Measurements from ENCODE around the gene FAM76A.
A peak's percentile ranks its signal among the peaks of the same experiment; 100 is the strongest.
"Not testable (repeated sequence)": the region's sequence is repeated elsewhere in the genome, so short reads cannot be mapped to it uniquely, and the experiment has no call there.

FAM76A gene

DNA sequence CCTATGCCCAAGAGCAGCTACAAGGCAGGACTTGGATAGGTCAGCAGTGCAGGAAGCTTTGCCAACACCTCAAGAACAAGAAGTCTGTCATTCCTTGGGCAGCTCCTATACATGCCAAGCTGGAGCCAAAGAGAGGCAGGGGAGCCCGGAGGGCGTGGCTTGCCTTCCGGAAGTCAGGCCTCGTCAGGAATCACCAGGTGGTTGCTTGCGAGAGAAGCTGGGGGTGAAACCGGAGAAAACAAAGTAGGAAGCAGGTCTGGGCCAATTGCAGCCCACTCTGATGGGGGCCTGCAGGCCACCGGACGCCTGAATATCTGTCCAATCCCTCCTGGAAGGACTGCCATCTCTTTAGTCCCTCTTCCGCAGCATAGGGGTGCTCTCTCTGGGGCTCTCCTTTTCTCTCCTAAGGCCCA lies 794 bp upstream of the FAM76A start:
- DNase-seq (ENCODE audit: low read depth) = no peak

DNA sequence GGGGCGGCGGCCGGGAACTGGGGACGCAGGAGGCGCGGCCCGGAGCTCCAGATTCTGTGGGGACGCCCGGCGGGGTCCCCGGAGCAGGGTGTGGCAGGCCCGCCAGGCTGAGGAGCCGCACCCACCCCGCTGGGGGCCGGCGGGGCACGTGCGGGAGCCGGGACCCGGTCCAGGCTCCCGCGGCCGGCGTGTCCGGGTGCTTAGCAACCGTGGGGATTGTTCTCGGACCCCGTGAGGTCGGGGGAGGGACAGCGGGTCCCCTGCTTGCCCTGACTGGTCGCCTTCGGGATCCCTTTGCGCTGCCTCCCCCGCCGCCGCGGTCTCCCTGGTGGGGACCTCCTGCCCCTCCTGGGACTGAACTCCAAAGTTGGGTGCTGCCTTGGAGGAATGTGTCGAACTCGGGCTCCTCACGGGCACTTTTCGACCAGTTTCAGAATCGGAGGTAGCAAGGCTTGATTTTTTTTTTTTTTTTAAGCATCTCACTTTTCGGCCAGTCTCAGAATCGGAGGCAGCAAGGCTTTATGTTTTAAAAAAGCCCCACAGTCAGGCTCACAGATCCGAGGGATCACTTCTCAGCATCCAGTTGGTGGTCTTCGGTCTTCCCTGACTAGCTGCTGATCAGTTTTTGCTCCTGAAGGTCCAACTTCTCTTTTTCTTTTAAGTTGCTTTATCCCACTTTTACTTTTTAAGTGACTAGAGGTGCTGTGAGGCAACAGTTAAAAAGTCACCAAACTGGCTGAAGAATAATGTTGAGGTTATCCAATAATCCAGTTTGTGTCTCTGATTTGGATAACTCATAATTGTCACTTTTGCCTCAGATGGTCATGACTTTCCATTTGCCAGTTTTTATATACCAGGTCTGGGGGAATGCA lies 648 bp downstream of the FAM76A start:
- peak; percentile 59 for DNase-seq (ENCODE audit: low read depth)

DNA sequence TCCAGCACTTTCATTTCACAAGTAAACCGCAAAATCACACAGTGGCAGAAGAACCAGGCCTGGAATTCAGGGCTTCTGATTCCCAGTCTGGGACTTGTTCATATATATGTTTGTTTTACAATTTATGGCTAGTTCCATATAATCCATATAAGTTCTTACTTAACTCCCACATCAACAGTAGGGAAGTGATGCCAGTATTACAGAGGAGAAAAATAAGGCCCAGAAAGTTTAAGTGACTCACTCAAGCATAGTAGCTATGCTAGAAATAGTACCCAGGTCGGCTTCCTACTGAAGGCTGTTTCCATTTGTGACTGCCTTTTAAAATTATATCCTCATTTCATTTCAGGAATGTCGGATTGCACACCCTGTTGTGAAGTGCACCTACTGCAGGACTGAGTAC lies 1.4 kb downstream of the FAM76A start:
- DNase-seq (ENCODE audit: low read depth) = peak; percentile 55

DNA sequence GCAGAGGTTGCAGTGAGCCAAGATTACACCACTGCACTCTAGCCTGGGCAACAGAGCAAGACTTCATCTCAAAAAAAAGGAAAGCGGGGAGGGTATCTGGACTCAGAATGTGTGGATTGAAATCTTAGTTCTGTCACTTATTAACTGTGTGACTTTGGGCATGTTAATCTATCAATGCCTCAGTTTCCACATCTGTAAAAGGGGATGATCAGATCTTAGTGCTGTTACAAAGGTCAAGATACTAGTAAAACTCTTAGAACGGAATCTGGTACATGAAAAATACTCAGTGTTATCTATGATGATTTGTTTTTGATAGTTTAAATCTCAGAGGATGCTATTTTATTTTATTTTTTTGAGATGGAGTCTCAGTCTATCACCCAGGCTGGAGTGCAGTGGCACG lies 10.5 kb downstream of the FAM76A start:
- DNase-seq (ENCODE audit: low read depth) = no peak

DNA sequence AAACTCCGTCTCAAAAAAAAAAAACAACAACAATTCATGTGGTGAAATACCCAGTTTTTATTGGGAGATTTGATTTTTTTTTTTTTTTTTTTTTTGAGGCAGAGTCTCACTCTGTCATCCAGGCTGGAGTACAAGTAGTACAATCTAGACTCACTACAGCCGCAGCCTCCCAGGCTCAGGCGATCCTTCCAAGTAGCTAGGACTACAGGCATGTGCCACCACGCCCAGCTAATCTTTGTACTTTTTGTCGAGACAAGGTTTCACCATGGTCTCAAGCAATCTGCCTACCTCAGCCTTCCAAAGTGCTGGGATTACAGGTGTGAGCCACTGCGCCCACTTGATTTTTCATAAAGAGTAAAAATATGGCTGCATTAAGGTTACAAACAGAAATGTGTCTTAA lies 15.4 kb downstream of the FAM76A start:
- DNase-seq (ENCODE audit: low read depth) = no peak

DNA sequence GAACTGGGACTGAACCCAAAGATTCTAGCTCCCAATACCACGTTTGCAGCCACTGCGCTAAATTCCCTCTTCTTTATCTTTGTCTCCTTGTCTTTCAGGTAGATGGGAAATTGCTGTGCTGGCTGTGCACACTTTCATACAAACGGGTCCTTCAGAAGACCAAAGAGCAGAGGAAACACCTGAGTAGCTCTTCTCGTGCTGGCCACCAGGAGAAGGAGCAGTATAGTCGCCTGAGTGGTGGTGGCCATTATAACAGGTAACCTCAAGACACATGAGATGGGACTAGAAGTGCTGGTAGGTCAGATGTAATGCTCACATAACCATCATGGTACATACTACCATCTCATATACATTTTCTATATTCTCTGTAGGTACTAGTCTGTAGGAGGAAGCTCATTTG lies 18.8 kb downstream of the FAM76A start:
- DNase-seq (ENCODE audit: low read depth) = no peak

DNA sequence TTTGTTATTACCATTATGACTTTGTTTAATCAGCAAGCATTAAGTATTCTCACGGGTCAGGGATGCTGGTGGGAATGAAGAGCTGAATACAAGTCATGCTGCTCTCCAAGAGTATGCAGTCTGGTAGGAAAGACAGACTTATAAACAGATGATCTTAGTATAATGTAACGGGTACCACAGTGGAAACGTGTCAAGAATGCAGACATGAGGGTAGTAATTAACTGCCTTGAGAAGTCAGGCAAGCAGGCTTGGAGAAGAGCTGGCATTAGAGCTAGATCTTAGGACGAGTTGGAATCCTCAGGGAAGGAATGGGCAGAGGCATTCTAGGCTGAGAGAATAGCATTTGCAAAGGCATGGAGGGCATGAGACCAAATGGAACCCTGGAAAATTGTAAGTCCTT lies 19.7 kb downstream of the FAM76A start:
- DNase-seq (ENCODE audit: low read depth) = no peak

DNA sequence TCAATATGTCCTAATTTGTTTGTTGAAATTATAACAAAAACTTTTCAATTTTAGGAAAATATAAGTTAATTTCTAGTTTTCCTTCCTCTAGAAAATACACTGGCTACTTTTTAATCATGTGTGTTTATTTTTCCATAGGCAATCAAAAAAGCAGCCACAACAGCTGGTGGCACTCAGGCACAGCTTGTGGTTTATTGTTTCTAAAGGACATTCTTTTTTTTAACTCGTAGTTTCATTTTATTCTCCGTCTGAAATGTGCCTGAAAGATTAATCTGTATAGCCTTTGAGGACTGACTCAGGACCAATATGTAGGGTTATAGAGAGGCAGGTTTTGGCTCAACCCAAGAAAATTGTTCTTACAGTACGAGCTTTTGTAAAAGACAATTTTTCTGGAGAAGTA lies 26.6 kb downstream of the FAM76A start:
- no peak for DNase-seq (ENCODE audit: low read depth)

DNA sequence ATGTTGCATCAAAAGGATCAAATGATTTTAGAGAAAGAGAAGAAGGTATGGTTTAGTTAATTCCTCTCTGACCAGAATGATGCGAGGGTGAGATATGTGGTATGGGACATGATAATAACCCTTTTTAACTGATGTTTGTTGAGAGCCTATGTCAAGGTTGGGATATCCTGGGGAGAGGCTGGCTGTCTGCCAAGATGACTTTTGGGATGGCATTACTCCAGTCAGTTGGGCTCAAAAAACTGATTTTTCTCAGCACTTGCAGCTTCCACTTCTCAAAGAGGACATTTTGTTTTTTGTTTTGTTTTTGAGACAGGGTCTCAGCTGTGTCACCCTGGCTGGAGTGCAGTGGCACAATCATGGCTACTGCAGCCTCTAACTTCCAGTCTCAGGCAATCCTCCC lies 29.5 kb downstream of the FAM76A start:
- no peak for DNase-seq (ENCODE audit: low read depth)

DNA sequence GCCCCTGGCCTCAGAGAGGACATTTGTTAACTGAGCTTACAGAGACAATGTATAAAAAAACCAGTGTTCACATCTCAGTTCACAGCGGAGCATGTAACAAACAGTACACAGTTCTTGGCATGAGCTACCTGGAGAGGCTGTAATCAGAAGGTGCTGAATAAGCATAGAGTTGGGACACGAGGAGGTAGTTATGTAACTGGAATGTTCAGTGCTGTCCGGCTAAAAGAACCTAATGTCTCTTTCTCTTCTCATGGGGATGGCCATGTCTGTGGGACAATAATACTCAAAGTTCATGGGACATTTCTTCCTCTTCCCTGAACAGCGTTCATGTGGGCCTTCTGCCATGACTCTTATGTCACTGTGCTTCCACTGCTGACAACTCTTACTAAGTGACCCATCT lies 30.1 kb downstream of the FAM76A start:
- no peak for DNase-seq (ENCODE audit: low read depth)

DNA sequence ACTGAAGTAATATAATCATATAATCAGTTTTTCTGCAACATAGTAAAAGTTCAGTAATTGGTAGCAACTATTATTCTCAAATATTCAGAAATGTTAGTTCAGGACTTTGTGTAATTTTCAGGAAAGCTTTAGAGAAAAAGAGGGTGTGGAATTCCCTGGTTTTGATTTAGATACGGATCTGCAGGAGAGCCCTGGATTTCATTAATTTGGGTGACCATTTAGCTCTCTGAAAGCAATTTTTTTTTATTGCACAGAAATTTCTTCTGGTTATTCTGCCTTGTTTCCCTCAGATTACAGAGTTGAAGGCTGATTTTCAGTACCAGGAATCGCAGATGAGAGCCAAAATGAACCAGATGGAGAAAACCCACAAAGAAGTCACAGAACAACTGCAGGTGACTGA lies 33.5 kb downstream of the FAM76A start:
- DNase-seq (ENCODE audit: low read depth) = no peak

DNA sequence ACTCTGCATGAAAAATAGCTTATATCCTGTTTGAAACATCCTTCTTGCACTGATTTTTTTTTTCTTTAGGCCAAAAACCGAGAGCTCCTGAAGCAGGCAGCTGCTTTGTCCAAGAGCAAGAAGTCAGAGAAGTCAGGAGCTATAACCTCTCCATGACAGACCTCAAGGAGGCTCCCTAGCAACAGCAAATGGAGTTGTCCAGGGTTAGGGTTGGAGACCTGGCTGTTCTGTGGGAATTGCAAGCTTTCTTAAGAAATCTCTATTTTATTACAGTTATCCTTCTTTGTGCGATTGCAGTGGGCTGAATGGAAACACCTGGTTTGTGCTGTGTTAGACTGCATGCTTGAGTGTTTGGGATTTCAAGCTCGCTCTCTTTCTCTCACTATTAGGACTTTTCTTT lies 34.7 kb downstream of the FAM76A start:
- DNase-seq (ENCODE audit: low read depth) = peak; percentile 2

DNA sequence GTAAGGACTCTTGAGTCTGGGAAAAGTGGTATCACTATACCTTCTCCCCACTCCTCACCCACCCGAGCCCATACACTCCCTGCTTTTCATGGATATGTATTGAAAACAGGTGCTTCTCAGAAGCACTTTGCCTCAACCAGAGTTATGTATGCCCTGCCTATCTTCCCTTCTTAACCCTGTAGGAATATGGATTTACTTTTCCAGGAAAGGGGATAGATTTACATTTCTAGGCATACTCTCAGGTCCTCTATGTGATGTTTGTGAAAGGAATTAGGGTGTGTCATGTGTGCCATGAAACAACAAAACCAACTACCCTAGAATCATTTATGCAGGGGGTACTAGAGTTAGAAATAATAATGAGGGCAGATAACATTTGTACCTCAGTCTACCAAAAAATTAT lies 36.3 kb downstream of the FAM76A start:
- DNase-seq (ENCODE audit: low read depth) = no peak

DNA sequence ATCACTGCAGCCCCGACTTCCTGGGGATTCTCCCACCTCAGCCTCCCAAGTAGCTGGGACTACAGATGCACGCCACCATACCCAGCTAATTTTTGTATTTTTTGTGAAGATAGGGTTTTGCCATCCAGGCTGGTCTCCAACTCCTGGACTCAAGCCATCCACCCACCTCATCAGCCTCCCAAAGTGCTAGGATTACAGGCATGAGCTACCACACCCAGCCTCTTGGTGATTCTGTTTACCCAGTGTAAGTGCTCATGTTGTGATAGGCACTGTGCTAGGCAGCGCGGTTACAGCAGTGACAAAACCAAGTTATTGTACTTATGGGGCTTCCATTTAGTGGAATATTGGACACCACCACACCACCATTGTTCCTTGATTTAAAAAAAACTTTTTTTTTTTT lies 37.6 kb downstream of the FAM76A start:
- no peak for DNase-seq (ENCODE audit: low read depth)

DNA sequence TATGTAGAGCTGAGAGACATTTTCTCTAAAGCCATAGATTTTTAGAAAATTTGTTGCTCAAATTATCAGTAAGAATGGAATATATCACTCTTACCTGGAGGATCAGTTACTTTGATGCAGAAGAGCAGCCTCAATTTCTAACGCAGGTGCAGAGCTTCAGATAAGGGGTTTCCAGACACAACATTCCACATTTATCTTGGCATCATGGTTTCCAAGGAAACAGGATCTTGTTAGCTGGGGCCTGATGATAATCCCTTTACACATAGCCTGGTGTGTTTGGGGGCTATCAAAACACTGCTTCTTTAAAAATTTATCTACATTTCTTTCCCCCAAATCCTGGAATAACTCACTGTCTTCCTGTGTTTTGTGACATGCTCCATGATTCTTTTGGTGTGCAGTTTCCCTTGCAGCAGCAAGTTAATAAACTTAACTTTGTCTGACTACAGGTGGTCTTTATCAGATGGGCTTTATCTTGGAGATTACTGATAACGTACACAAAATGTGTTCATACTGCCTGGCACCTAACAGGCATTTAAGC lies 44.6 kb downstream of the FAM76A start:
- no peak for DNase-seq (ENCODE audit: low read depth)

DNA sequence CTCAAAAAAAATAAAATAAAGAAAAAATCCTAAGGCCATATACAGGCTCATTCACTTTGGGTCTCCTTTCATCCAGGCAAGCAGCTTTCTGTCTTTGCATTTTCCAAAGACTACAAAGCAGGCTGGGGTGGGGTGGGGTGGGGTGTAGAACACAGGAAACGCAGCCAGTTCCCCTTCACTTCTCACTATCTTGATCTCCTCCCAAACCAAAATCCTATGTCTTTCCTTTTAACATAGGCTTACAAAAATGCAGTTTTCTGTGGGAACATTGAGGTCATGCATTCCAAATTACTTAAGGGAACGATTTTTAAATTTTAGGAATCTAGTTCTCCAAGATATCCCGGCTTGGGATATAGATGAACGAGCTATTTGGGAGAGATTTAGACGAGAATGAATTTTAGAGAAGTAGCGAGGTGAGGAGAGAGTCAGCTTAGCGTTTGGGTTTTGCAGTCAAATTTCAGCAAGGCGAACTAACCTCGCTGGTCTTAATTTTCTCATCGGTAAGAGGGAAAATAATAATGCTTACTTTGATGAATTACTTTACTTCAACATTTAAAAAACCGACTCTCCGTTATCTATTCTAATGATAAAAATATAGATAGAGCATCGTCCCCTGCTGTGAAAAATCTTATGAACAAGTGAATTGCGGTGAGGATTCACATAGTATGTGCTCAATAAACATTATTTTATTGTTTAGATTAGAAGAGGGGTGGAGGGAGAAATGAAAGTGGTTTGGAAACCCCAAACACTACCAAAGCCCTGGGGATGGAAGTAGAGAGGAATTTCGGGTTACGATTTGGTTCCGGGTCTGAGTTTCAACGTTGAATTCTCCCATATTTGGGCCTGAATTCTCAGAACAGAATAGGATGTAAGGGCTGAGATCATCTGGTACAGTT lies 46.5 kb downstream of the FAM76A start:
- DNase-seq (ENCODE audit: low read depth) = peak; percentile 3

DNA sequence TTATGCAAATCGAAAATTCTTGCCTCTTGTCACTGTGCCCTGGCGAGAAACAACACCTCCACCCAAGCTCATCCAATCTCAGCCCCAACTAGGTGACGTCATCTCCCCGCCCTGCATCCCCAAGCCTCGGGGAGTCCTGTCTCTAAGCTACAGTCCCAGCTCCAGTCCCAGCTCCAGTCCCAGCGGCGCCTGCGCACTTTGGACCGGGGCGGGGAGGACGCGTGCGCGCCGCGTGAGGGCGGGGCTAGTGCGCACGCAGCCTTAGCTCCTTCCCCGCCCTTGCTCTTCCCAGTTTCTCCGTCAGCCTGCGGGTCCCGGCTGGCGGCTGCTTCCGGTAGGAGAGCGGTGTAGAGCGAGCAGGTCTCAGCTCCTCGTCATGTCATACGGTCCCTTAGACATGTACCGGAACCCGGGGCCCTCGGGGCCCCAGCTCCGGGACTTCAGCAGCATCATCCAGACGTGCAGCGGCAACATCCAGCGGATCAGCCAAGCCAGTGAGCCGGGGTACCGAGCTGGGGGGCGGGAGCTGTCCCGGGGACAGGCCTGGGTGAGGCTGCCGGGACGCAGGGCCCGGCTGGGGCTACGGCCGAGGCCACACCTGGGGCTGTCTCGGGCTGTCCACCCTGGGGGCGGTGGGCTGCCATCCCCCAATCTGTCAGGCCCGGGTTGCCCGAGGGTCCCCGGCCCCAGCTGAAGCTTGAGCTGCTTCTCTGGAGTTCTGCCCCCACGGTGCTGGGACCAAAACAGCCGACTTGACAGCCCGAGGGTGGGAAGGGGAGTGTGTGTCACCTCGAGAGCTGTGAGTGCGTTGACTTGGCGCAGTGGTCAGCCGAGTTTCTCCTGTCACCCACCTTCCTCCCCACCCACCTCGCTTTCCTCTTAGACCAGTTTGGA lies 47.4 kb downstream of the FAM76A start, which contains the start of gene STX12:
STX12 (plus strand) TSS at position 288 of the 894 bp plus-strand sequence; CDS start at position 377, 89 bp downstream.
- DNase-seq (ENCODE audit: low read depth) = peak; percentile 99

DNA sequence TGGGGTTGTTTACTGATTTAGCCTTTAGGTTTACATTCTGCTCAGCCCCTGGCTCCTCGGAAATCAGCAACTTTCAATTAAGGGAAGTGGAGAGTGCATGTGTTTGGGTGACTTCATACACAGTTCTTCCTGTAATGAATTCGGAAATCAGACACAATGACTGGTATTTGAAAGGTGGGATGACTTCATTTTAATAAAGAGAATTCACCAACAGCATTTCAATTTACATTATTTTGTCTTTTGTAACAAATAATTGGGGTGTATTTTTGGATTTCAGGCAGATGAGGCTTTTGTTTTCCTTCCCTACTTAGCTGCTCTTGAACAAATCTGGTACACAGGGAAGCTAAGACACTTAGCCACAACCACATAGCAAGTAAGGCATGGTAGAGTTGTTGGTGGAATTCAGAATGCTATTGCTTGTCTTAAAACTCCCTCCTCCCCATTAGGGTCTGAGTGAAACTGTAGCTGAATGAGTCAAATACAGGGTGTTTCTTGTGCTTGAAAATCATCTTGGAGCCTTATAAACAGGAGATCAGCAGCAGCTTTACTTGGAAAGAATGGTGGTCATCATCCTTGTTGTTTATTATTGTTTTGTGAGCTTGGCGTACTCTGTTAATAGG lies 48.2 kb downstream of the FAM76A start:
- DNase-seq (ENCODE audit: low read depth) = peak; percentile 27

DNA sequence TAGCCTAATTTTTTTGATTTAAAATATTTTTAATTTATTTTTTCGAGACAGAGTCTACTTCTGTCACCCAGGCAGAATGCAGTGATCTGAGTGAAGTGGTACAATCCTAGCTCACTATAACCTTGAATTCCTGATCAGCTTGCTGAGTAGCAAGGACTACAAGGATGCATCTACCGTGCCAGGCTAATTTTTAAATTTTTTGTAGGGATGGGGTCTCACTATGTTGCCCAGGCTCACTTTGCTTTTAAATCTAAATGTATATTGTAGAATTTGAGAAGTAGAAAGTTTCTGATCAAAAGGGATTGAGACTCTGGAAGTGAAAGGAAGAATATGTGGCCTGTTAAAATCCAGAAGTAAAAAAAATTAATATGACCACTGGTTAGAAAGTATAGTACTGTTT lies 48.9 kb downstream of the FAM76A start:
- no peak for DNase-seq (ENCODE audit: low read depth)

DNA sequence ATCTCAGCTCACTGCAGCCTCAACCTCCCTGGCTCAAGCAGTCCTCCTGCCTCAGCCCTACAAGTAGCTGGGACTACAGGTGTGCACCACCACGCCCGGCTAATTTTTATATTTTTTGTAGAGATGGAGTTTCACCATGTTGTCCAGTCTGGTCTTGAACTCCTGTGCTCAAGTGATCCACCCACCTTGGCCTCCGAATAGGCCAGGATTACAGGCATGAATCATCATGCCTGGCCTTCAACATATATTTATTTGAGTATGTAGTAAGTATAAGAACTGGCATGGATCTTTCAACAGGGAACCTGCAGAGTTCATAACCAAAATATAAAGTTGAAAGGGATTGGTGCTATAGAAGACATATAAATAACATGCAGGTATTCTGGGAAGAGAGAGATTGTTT lies 49.6 kb downstream of the FAM76A start:
- peak; percentile 5 for DNase-seq (ENCODE audit: low read depth)

DNA sequence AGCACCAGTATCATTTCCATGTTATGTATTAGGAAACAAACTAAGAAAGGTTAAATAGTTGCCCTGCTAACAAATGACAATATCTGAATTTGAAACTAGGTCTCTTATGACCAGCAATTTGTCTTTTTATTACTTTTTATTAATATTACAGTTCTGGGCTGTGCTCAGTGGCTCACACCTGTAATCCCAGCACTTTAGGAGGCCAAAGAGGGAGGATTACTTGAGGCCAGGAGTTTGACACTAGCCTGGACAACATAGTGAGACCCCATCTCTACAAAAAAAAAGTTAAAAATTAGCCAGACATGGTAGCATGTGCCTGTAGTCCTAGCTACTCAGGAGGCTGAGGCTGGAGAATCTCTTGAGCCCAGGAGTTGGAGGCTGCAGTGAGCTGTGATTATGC lies 50.5 kb downstream of the FAM76A start:
- not testable (repeated sequence) for DNase-seq (ENCODE audit: low read depth)
